Ecto neural progenitor cell (in vitro differentiated cells): ENCODE results near the gene BMP10.
"Not testable (repeated sequence)": the region's sequence is repeated elsewhere in the genome, so short reads cannot be mapped to it uniquely, and the experiment has no call there.

ENCODE experiments used
- DNase-seq: peaks from one replicate; pipeline ENCODE4 v3.0.0-alpha.2; 2018; ENCODE audit warnings: low spot score

Gene BMP10

GRCh38 chr2:68895981-68896380, 24.8 kb upstream of the BMP10 start:
- not testable (repeated sequence) for DNase-seq

GRCh38 chr2:68889500-68889899, 18.3 kb upstream of the BMP10 start:
- DNase-seq, result no peak

DNA sequence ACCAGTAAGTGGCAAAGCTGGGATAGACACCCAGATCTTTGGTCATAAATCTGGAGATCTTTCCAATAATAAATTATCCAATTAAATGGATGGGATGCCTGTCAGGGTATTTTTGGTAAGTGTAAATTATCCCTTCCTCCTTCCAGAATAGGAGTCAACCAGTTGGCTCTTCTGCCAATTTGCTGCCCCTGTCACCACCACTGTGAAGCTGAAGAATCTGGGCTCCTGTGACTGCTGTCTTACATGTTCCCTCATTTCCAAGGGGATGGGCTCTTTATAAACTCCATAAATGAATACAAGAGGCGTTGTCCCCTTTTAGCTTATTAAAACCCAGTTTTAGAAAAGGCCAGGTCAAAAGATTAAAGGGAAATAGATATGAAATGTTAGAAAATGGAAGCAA, 17.8 kb upstream of the BMP10 start:
- DNase-seq, result no peak

DNA sequence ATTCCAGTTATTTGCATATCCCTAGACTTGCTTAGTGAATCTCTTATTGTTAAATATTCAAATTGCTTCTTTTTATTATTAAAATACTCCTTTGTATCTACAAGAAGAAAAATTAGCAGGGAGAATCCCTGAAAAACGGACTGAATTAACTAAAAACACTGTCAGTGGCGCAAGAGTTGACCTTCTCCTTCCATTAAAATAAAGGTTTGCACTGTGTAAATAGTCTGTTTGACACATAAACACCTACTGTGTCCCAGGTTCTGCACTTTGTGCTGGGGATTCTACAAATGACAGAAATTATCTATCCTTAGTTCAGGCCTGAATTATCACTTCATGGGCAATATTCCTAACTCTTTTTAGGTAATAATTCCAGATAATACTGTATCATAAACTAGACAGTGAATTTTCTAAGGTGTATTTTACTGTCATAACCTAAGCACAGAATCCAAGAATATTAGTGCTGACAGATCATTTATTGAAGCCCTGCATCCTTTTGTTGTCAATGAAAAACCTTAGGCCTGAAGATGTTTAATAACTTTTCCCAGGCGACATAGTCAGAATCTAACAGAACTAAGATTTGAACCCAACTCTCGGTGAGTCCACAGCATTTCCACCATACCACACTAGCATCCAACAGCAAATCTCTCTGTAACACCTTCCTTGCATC, 17.0 kb upstream of the BMP10 start:
- no peak for DNase-seq

DNA sequence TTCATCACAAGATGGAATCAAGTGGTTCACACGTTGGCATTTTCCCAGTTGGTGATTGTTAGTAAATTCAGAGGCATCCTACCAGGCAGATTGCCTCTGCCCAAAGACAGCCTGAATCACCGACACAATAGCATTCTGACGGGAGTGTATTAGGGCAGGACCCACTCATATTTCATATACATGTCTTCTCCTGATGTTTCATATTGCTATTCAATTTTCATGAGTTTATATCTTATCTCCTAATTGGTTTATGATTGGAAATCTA, 14.5 kb upstream of the BMP10 start:
- no peak for DNase-seq

GRCh38 chr2:68885074-68885810, 14.0 kb upstream of the BMP10 start:
- DNase-seq, result no peak

GRCh38 chr2:68880213-68880612, 9.0 kb upstream of the BMP10 start:
- DNase-seq, result no peak

DNA sequence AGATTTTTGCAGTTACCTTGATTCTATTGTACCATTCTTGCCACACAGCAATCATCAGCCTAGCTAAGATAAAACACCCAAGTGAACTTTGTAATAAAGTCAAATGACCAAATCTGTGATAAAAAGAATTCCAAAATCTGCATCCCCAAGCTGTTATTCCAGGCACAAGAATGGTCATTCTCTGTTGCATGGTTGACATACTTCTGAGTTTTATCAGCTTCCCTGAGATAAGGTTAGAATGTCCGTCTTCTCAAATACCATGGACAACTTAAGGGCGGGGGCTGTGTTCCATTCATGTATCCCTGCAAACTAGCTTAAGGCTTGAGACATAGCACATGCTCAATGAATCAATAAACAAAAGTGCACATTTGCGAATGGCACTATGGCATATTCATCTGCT, 8.1 kb upstream of the BMP10 start:
- no peak for DNase-seq

GRCh38 chr2:68878753-68879152, 7.6 kb upstream of the BMP10 start:
- no peak for DNase-seq

GRCh38 chr2:68878071-68878711, 7.0 kb upstream of the BMP10 start:
- no peak for DNase-seq

DNA sequence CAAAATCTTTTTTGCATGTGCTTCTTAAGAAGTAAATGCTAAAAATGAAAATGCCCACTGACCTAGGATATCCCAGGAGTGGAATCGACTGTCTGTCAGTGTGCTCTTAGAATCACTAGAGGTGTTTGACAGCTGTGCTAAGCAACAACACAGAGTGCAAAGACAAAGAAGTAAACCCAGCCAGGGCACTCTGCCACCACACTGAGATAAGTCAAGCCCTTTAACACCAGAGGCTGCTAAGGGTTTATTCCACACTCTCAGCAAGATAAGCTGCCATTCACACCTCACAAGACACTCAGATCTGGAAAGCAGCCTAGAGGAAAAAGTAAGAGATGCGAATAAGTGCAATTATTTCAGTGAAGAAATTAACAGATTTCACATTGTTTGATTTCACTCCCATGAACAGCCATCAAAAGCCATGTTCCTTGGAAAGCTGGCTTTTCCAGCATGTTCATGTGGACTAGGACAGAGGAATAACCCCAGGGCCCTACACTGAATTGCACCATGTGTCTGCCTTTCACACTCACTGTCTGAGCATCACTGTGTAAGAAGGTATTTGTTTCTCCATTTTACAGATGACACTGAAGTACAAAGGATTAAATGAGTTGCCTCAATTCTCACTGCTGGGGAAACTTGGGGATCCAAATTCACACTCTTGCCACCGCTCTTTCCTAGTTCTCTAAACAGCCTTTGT, 6.0 kb upstream of the BMP10 start:
- no peak for DNase-seq

DNA sequence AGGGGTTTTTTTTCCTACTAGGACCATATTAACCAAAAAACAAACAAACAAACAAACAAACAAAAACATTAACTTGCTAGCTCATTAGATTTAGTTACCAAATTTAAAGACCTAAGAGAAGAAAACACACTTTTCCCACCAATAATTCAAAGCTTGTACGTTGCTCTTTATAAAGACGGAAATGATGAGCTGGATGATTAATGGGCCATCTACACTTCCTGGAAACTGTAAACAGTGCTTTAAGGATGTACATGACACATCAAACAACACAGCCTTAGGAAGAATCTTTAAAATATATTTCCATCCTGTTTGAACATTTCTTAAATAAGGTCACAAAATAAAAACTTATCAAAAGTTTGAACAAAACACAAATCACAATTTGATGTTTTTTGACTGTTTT, 982 bp downstream of the BMP10 start:
- DNase-seq, result no peak

- DNase-seq, result no peak
Measured at GRCh38 chr2:68865108-68865507, 6.1 kb downstream of the BMP10 start.

GRCh38 chr2:68863996-68864395, 7.2 kb downstream of the BMP10 start:
- no peak for DNase-seq

DNA sequence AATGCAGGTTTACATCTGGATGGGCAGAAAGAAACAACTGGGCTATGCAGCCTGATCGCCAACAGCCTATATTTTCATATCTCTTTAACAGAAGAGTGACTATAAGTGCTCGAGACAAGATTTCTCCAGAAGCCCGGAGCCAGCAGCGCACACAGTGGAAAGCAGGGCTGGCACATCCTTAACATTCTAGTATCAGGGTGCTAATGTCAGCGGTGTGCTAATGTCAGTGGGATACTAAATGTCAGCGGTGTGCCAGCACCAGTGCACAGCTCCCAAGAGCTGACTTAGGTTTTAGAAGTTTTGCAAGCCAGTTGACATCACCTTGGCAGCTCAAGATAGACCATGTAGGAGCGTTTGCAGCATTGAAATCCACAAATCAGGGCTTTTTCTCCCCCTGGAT, 8.3 kb downstream of the BMP10 start:
- no peak for DNase-seq

GRCh38 chr2:68861330-68861729, 9.9 kb downstream of the BMP10 start:
- no peak for DNase-seq

- no peak for DNase-seq
Measured at GRCh38 chr2:68860111-68860510, 11.1 kb downstream of the BMP10 start.

GRCh38 chr2:68857855-68858456, 13.2 kb downstream of the BMP10 start:
- DNase-seq, result no peak

DNA sequence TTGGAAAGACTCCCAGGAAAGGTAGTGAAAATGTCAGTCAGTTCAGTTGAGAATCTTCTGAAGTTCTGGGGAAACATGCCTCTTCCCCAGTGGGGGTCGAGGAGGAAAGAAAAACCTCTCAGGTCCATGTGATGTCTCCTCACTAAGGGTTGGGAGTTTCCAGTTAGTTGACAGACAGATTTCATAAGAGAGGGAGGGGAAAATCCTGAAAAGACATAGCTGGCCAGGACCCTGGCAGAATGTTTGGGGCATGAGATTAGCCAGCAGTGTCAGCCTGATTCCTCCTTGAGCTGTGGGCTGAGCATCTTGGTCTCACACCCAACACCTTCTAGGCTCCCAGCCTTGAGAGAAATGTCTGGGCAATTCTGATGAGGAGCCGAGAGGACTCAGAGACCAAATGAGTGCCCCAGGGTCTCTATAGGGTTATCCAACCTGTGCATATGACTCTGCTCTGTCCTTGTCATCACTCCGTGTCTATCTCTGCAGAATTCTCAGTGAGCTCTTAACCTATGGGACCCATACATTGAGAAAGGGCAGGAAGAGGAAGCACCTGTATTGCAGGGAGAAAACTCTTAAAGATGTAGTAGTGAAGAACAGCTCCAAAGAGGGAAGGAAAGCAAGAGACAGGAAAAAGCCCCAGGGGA, 13.9 kb downstream of the BMP10 start:
- DNase-seq, result no peak

DNA sequence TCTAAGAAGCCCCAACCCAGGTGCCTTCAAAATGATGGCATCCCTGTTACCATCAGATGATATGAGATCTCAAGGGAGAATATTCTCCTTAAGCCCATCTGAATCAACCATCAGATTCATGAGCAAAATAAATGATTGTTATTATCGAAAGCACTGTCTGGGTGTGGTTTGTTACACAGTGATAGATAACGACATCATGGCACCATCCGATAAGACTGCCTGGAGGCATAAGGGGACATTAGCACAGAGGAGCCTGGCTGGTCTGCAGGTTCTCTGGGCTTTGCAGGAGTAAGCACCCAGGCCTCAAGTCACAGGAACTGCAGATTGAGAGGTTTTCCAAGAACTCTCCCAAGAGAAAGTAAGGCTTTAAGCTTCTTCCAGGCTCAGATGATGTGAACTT, 15.6 kb downstream of the BMP10 start:
- DNase-seq, result no peak

GRCh38 chr2:68854476-68854875, 16.7 kb downstream of the BMP10 start:
- DNase-seq, result no peak

GRCh38 chr2:68853915-68854314, 17.3 kb downstream of the BMP10 start:
- no peak for DNase-seq
